Suppressor macrophage treated with lipopolysaccharide for 1 hour (primary cell): Measurements from ENCODE around the gene SH3RF3.
A peak's percentile ranks its signal among the peaks of the same experiment; 100 is the strongest.

Experiments
- DNase-seq, 3 donors: peaks; one replicate each; pipeline ENCODE4 v3.0.0-alpha.2; 2020 to 2022

Gene SH3RF3

DNA sequence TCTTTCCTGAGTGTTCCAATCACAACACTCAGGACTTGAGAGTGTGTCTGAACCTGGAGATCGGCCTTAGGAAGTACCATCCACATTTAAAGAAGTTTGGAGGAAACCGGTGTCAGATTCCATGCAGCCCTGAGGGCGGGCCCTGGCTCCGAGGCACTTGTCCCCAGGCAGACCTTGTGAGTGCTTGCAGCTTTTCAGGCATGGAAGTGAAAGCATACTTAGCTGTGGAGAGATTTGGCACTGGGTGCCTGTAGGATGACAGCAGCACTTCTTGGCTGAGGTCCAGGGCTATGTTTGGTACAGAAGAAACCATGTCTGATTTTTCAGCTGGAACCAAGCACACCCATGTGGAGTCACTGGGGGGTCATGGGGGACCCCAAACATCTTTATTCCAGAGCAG is 253.9 kb downstream of the SH3RF3 start:
- DNase-seq: peak in 1 of 3 donors; percentile 5

DNA sequence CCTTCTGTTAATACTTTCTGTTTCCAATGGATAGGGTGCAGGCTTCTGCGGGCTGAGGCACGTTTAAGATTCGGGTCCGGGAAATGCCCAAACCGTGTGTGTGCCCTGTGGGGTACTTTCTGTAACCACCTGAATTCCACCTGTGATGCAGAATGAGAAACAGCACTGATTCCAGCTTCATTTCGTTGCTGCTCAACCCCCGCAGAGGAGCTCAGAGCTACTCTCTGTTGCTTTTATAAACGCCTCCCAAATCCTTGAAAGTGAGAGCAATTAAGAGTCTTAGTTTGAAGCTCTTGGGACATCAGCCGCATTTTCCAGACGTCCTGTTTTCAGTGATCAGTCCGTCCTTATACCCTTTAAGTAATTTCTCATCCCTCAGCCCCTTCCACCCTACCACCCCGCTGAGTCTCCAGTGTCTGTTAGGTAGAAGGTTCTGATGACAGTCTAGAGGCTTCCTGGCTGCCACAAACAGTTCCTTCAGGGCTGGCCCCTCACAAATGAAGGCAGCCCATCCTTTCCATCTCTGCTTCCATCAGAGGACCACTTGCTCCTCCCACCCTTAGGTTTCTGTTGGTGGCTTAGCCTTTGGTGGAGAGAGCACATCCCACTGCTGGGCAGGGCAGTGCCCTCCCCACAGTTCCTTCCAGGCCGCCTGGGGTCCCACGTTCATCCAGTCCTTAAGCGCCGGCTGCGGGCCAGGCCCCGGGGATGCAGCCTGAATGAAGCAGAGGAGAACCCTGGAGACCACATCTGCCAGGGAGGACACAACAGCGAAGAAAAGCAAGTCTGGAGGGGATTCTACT is 254.7 kb downstream of the SH3RF3 start:
- DNase-seq: no peak

DNA sequence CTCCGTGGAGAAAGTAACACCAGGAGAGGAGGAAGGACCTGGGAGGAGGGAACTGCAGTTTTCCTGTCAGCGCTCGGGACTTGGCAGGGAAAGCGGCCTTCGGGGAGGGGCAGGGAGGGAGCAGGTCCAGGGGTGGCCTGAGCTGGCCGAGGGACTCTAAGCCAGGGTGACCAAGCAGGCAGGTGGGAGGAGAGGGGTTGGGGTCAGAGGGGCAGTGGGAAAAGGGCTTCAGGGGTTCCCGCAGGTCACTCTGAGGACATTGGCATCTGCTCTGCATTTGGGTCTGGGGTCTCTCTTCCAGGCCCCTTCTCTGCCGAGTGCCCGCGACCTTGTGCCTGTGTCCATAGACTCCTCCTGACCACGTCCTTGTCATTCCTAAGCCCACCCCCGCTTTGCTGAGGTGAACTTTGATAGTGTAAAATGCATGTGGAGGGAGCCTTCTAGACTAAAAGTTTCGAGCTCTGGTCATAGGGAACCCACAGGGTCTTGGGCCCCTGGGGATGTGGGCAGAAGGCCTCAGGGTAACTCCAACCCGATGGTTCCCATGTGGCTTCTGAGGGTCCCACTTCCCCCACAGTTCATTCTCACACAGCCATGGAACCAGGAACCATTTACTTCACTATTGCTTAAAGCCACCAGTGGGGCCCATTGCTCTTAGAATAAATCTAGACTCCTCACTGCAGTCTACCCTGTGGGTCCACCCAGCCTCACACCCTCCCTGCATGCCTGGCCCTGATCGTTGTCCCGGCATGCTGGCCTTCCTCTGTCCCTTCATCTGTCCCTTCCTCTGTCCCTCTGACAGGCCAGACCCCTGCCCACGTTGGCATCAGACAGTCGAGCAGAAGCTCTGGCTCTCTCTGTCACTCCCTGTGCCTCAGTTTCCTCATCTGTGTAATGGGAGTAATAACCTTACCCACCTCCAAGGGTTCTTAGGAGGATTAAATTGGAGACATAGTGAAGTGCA is 255.6 kb downstream of the SH3RF3 start:
- no peak for DNase-seq

DNA sequence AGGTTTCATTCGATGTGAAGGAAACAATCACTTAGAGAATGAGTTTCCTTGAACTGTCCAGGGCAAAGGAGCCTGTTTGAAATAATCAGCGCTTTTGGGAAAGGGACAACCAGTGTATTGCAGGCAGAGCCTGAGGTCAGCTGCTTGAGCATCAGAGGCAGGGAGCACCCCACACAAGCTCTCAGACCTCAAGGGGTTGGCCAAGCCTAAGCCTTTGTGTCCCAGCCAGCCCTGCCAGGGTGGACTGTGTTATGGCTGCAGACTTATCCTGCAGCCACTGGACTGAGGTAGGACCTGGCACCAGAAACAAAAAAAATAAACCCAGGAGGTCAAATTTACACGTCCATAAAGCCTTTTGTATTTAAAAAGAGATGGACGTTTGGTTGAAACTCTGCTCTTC is 256.5 kb downstream of the SH3RF3 start:
- DNase-seq: no peak

DNA sequence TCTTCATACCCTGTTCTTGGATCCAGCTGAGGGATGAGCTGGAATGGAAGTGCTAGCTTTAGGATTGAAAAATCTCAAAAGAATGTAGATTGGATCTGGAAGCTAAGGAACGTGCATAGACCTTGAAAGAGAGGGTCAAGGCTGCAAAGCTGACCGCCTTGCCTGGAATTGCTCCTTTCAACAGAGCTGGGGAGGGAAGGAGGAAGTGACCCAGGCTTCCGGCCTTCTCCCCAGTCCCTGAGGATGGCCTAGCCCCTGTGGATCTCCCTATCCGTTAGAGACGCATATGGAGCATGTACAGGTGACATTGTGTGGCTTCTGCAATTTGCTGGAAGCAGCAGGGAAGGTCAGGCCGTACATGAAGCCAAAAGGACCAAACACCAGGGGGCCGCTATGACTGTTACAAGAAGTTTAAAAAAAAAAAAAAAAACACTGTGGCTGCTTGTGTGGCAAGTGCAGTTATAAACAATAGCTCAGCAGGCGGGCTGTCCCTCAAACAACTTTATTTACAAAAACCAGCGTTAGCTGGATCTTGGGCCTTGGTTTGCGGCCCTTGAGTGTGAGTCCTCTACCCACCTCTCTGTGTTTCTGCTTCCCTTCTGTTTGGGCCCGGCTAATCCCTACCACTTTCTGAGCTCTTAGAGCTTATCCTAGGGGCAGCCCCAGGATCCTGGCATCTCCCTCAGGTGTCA is 257.1 kb downstream of the SH3RF3 start:
- DNase-seq: no peak

DNA sequence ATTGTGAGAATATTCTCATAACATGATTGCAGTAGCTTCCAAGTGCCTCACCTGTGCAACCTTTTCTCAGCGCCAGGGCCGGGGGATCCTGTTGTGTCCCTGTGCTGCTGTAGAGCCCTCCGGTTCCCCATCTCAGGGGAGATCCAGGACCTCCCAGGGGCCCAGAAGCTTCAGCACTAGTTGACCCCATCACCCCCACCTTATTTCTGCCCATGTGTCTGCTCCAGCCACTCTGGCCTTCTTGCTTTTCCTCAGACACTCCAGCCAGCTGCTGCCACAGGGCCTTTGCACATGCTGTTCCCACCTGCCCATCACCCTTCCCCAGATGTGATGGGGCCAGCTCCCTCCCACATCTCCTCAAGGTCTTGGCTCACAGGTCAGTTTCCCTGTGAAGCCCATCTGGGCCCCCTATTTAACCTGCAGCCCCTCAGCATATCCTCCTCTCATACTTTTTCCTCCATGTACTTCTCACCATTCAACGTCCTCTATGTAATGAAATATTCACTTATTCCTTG is 258.3 kb downstream of the SH3RF3 start:
- DNase-seq: no peak

DNA sequence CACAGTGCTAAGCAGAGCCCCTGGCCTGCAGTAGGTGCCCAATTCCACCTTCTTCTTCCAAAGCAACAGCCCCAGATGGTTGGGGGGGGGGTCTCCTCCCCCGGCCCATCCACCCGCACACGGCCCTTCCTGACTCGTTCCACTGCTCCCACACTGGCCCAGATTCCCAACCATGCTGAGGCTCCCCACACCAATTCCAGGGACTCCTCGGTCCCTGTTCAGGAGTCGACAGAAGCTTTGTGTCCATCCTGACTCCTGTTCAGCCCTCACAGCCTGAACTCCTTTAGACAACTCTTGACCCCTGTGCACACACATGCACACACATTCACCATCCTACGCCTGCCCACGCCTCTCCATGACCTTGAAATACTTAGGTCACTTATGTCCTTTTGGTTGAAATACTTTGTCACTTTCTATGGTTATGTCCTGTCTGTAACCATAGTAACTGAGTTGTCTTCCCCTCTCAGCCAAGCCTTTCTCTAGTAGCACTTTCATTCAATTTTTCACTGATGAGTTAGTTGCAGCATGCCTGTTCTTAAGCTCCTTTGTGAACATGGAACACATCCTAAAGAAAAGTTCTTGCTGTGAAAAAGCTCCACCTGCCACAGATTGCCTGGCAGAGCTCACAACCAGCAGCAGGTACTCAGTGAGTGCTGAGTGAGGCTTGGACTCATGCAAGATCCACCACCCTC is 258.9 kb downstream of the SH3RF3 start:
- no peak for DNase-seq

DNA sequence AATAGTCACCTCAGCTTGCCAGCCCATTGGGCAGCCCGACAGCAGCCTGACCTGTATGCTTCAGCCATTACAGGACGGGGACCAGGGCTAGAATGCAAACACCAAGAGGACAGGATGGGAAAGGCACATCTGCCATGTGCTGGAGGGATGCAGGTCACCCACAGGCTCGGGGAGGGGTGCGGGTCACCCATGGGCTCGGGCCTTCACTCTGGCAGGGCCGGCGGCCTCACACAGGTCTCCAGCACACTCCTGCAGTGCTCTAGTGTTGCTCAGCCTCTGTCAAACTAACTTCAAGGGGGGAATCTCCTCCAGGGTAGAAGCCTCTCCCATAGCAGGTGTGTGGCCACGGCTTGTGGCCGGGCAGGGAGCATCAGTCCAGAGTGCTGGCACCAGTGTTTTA is 262.2 kb downstream of the SH3RF3 start:
- no peak for DNase-seq

DNA sequence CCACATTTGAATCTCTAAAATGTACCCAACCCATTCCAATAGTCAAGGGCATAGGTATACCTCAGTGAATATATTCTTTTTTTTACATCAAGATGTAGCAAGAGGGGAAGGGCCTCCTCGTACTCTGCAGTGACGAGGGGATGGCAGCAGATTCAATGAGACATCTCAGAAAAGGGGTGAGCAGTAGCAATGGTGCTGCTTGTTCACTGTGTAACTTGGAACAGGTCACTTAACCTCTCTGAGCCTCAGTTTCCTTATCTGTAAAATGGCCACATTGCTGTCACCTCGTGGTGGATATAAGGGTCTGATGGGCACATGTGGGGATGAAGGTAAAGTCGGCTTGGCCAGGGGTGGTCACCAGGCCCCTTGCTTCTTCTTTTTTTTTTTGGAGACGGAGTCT is 263.1 kb downstream of the SH3RF3 start:
- no peak for DNase-seq

DNA sequence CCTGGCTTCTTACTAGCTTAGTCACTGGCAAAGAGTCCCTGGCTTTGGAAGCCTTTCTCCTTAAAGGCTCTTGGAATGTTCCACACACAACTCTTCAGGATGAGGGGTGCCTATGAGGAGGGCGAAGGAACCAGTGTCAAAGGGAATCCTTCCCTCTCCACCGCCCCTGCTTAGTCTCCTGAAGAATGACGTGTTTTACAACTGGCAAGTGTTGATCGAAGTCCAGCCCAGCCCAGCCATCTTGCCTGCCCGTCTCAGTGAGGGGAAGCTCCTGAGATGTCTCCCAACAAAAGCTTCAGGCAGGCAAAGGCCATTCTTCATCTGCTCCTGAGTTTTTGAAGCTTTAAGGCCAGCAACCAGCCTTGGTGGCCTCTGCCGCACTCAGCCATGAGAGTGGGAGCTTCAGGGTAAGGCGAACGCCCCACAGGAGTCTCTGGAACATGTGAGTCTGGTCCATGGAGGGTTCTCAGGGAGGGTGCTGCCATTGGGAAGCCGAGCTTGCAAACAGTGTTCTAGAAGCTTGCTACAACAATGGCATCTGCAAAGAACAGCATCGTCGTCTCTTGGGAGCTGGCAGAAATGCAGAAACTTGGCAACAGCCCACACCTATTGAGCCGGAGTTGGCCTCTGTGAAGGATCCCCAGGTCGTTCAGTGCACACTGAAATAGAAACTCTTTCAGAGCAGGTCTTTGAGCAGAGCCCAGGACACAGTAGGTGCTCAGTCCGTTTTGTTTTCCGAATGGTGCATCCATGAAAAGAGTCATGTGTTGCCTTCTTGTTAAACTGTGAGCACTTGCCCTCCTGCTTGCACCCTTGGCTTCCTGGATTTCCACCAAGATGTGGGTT is 264.0 kb downstream of the SH3RF3 start:
- no peak for DNase-seq

DNA sequence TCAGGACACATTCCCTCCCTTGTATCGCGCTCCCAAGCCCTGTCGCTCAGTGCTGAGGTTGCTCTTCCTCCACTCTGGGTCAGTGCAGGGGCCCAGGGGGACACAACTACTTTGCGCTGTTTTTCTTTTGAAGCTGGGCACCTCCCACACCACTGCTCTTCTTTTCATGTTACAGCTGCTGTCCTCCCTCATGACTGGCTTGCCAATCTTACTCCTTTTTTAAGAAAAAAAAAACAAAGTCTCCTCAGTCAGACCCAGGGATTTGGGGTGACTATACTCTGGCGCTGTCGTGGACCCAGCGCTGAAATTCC is 264.6 kb downstream of the SH3RF3 start:
- DNase-seq: no peak

DNA sequence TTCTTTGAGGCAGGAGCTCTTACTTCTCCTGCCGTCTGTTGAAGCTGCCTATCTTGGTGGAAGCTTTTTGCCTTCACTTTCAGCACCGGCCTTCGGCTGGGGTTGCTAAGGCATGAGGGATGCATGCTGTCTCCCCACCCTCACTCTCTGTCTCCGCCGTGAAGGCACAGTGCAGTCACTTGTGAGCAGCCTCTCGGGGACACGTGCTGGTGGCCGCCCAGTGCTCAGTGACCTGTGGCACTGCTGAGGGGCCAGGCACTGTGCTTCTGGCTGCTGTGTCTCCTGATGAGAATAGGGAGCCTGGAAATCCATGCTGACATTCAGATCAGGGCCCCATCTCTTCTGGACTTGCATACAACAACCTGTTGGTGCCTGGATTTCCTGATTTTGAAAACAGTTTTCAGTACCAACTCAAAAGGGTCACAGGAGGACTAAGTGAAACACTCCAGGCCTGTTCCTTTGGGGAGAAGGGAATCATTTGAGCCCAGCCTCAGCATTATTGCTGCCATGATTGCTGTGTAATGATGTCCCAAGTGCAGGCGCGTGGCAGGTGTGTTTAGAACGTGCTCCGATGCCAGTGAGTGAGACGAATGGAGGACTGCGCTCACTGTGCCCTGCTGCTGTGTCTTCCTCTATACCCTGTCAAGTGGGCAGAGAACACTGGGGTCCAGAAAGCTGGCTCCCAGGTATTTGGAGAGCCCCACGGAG is 266.6 kb downstream of the SH3RF3 start:
- DNase-seq: no peak

DNA sequence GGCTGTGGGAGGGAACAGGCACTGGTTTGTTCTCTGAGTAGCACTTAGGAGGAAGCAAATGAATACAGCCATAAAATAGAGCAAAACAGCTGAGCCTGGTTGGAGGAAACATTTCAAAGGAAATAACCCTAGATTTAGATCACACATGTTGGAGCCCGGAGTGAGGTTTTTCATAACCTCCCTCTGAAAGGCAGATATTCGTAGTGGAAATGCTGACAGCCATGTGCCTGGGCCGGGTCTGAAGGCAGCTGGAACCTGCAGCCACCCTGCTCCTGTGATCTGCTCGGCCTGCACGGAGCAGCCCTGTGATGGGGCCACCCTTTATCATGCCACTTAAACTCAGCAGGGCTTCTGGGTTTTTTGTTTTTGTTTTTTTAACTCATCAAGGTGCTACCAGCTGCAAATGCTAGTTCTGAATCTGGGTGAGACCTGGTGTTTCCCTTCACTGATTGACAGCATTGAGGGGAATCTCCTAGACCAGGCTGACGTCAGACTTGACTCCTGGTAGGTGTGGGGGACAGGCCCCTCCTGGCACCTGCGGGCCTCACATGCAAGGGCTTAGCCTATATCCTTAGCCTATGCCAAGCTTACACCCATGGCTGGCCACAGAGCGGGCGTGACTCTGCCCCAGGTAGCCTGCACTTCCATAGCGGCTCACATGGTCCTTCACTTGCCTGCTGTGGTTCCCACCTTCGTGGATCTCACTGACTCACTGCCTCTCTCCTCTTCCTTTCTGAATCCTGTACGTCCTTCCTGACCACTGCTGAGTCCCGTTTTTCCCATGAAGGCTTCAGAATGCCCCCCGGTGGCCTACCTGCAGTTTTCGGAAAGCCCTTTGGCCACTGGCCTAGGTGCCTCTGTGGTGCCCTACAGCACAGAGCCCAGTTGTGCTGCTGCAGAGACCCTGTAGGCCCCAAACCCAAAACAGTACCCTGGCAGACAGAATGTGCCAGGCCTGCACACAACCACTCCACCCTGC is 267.5 kb downstream of the SH3RF3 start:
- no peak for DNase-seq

DNA sequence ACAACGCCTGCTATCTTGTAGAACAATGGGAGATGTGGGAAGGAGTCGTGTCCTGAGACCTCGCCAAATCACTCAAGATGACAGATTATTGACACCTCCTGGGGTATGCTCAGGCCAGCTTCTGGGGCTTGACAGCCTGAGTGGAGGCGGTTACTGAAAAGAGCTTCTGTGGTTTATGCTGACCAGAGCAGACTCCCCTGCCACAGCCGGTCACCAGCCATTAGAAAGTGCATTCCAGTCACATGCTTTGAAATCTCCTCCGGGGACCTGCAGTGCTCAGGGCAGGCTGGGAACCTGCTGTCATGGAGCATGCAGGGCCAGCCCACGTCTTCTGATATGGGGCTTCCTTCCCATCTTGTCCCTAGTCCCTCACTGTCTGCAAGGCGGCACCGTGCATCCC is 268.9 kb downstream of the SH3RF3 start:
- DNase-seq: no peak

DNA sequence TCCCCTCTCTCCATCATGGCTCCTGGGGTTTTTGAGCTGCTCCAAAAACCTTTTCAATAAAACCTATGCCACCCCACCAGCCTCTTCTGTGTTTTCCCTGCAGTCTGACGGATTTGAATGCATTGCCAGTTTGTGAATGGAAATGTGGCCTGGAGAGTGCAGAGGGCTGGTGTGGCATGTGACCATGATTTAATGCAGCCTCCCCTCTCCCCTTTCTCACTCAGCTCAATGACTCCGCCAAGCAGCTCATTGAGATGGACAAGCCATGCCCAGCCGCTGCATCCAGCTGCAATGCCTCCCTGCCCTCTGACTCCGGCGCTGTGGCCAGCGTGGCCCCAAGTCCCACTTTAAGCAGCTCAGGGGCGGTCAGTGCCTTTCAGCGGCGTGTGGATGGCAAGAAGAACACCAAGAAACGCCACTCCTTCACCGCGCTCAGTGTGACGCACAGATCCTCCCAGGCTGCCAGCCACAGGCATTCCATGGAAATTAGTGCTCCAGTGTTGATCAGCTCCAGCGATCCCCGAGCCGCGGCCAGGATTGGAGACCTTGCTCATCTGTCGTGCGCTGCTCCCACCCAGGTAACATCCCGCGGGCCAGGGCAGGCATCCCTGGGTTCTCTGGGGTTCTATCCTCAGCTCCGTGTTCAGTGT is 269.5 kb downstream of the SH3RF3 start:
- no peak for DNase-seq

DNA sequence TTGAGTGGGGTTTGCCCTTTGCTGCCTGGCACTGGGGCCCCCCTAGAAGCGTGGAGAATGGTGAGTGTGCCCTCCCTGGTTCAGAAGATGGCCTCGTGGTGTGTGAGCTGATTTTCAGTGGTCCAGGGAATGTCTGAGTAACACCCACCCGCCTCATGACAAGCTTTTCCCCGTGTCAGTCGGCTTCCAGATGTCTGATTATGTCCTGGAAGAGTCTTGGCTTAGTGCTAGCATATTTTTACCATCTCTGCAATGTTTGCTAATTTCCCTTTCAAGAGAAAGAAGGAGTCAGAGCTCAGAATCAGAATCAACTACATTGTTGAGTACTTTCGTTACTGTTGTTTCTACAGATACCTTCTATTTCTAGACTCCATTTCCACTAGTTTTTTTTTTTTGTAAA is 270.1 kb downstream of the SH3RF3 start:
- DNase-seq: no peak

DNA sequence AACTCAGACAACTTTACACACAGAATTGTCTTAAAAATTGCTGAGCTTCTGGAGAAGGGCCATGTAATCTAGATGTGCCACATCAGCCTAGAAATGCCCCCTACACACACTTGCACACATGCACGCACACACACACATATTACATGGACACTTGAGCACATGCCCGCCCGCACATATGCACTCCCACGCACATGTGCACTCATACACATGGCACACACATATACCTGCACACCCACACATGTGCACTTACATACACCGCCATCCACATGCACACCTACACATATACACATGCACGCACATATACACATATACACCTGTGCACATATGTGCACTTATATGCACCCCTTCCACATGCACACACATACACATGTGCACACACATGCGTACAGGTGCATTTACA is 271.1 kb downstream of the SH3RF3 start:
- no peak for DNase-seq

DNA sequence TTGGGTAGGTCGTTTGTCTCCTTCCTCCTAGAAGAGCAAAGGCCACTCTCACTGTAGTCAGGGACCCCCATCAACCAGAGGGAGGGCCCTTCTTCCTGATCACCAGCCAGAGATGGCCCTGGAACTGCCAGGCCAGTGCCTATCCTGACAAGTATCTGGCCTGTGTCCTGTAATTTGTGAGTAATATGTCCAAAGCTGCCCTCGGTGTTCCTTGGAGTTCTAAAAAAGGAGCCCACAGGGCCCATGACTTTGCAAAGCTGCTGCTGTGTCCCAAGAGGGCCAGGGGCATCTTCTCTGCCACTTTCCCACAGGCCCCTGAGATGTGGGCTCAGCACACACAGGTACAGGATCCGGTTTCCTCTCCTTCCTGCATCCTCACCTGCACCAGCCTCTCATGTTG is 272.4 kb downstream of the SH3RF3 start:
- DNase-seq: no peak

DNA sequence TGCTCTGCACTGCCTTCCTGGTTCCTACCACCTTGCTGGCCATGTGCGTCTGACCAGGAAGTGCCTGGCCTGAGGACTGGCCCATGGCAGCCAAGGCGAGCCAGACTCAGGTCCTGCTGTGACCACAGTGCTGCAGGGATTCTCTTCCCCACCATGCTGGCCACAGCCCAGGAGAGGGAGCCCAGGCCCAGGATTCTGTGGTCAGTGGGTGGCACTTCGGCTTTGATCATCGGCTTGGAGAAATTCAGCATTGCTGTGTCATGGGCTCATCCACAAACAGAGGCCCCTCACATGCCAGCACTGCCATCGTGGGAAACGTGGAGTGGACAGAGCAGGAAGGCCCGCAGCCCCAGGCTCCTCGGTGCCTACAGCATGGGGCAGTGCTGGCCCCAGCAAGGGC is 273.2 kb downstream of the SH3RF3 start:
- no peak for DNase-seq
